Activated CD8-positive, alpha-beta T cell treated with anti-CD3 and anti-CD28 coated beads, Interleukin-2, amount 10 ng/mL, durations not matched to agents 7 days and 5 days (primary cell): ENCODE results near the gene WLS. TPM values are rescaled to one million over a fixed set of nuclear protein-coding genes. Genes with fewer than 3 reads are reported as not detected.

ENCODE experiments used
- ATAC-seq: fragments of 150-1000 bp; cut with Tn5 transposase; one replicate; pipeline ENCODE4 v1.10.0; 2021; ENCODE audit warnings: moderate library complexity
- CTCF ChIA-PET: fragments of 350-600 bp; sonication (Branson Sonifier 250); formaldehyde crosslinking; loops from one replicate; lab custom pipeline; 2021; ENCODE audit warnings: antibody characterized with exemption; lab: Charles Lee
- POLR2A ChIA-PET: fragments of 350-600 bp; sonication (Branson Sonifier 250); formaldehyde crosslinking; loops from one replicate; lab custom pipeline; 2021; ENCODE audit warnings: antibody characterized with exemption; lab: Charles Lee
- DNase-seq: peaks from one replicate; pipeline ENCODE4 v3.0.0-alpha.2; 2020
- H3K27ac Mint-ChIP-seq: one replicate; pipeline ENCODE4 v1.8.0; 2021; ENCODE audit warnings: mild to moderate bottlenecking, mixed read lengths
- H3K27me3 Mint-ChIP-seq: one replicate; pipeline ENCODE4 v1.8.0; 2021; ENCODE audit warnings: low read depth, mixed read lengths
- H3K36me3 Mint-ChIP-seq: one replicate; pipeline ENCODE4 v1.8.0; 2021; ENCODE audit warnings: low read depth, mixed read lengths
- H3K4me1 Mint-ChIP-seq: one replicate; pipeline ENCODE4 v1.8.0; 2021; ENCODE audit warnings: low read depth, mixed read lengths
- H3K4me3 Mint-ChIP-seq: one replicate; pipeline ENCODE4 v1.8.0; 2021; ENCODE audit warnings: mild to moderate bottlenecking, mixed read lengths
- H3K9me3 Mint-ChIP-seq: one replicate; pipeline ENCODE4 v1.8.0; 2022; ENCODE audit warnings: mixed read lengths; ENCODE audit not compliant: insufficient read depth
- total RNA-seq, 2 experiments: library from RNA; stranded (reverse); gene quantifications; one replicate each; pipeline ENCODE4 v1.2.3, GENCODE V29; 2021

Gene WLS
- total RNA-seq, 2 experiments from 2014 or later = not detected

DNA sequence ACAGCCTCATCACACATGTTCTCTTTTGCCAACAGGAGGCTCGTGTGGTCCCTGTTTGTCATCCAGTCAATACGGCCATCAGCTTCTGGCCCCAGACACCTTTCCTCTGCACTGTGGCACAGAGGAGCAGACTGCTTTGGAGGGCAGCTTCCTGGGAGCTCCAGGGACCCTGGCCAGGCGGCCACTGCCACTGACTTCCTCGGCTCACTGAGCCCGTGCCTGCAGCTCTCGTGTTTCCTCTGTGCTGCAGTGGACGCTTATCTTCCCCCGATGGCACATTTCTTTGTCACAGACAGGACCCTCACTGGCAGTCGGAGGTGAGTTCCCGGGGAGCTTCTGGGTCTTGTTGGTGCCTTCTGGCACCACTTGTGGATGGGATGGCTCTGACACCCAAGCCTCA lies 114.9 kb downstream of the WLS start:
- H3K36me3 Mint-ChIP-seq = no peaks in the 10 kb centered on the region
- ATAC-seq (no peak), DNase-seq (no peak)
- H3K9me3 Mint-ChIP-seq = no peaks in the 10 kb centered on the region
- H3K27ac Mint-ChIP-seq = no peak overlapping the region
- POLR2A ChIA-PET = no interaction called here
- CTCF ChIA-PET = interaction anchor here (0.9 to 2.8 kb wide), 11 partner anchors 10 to 351 kb away, joined by 3 to 18 read pairs (median 4); no protein-coding TSS in a partner anchor
- no peaks in the 10 kb centered on the region for H3K27me3 Mint-ChIP-seq
- H3K4me1 Mint-ChIP-seq = no peaks in the 10 kb centered on the region
- H3K4me3 Mint-ChIP-seq = no peak overlapping the region

- DNase-seq (peak; percentile 57), ATAC-seq (no peak)
- POLR2A ChIA-PET = no interaction called here
- Mint-ChIP-seq H3K27ac (no peak overlapping the region), H3K36me3 (no peaks in the 10 kb centered on the region), H3K4me1 (no peaks in the 10 kb centered on the region), H3K9me3 (no peaks in the 10 kb centered on the region), H3K4me3 (peak overlapping the region; percentile 52), H3K27me3 (peaks cover under 1% of the 10 kb centered on the region)
- CTCF ChIA-PET = interaction anchor here (0.6 to 2.8 kb wide), 14 partner anchors 9 to 350 kb away, joined by 3 to 18 read pairs (median 4); no protein-coding TSS in a partner anchor
Measured at GRCh38 chr1:68116643-68117235, 115.6 kb downstream of the WLS start.

GRCh38 chr1:68115308-68115707 lies 117.0 kb downstream of the WLS start:
- DNase-seq (no peak), ATAC-seq (no peak)
- H3K4me1 Mint-ChIP-seq = no peaks in the 10 kb centered on the region
- CTCF ChIA-PET = interaction anchor here (2.7 to 2.8 kb wide), 2 partner anchors 230 to 349 kb away, joined by 7 to 8 read pairs; no protein-coding TSS in a partner anchor
- H3K9me3 Mint-ChIP-seq = no peaks in the 10 kb centered on the region
- peaks cover 3% of the 10 kb centered on the region for H3K27me3 Mint-ChIP-seq
- POLR2A ChIA-PET = no interaction called here
- no peak overlapping the region for H3K4me3 Mint-ChIP-seq
- H3K27ac Mint-ChIP-seq = no peak overlapping the region
- H3K36me3 Mint-ChIP-seq = no peaks in the 10 kb centered on the region

- no peak overlapping the region for H3K4me3 Mint-ChIP-seq
- DNase-seq (no peak), ATAC-seq (no peak)
- no peaks in the 10 kb centered on the region for H3K36me3 Mint-ChIP-seq
- H3K4me1 Mint-ChIP-seq = no peaks in the 10 kb centered on the region
- peaks cover 3% of the 10 kb centered on the region for H3K27me3 Mint-ChIP-seq
- H3K9me3 Mint-ChIP-seq = no peaks in the 10 kb centered on the region
- H3K27ac Mint-ChIP-seq = no peak overlapping the region
- ChIA-PET POLR2A (no interaction called here), CTCF (no interaction called here)
Measured at GRCh38 chr1:68113966-68114365, 118.4 kb downstream of the WLS start.

- Mint-ChIP-seq H3K4me3 (no peak overlapping the region), H3K36me3 (no peaks in the 10 kb centered on the region), H3K27ac (no peak overlapping the region), H3K9me3 (no peaks in the 10 kb centered on the region), H3K27me3 (peaks cover 3% of the 10 kb centered on the region), H3K4me1 (no peaks in the 10 kb centered on the region)
- DNase-seq (no peak), ATAC-seq (no peak)
- ChIA-PET CTCF (no interaction called here), POLR2A (no interaction called here)
Measured at GRCh38 chr1:68112835-68113243, 119.5 kb downstream of the WLS start.

DNA sequence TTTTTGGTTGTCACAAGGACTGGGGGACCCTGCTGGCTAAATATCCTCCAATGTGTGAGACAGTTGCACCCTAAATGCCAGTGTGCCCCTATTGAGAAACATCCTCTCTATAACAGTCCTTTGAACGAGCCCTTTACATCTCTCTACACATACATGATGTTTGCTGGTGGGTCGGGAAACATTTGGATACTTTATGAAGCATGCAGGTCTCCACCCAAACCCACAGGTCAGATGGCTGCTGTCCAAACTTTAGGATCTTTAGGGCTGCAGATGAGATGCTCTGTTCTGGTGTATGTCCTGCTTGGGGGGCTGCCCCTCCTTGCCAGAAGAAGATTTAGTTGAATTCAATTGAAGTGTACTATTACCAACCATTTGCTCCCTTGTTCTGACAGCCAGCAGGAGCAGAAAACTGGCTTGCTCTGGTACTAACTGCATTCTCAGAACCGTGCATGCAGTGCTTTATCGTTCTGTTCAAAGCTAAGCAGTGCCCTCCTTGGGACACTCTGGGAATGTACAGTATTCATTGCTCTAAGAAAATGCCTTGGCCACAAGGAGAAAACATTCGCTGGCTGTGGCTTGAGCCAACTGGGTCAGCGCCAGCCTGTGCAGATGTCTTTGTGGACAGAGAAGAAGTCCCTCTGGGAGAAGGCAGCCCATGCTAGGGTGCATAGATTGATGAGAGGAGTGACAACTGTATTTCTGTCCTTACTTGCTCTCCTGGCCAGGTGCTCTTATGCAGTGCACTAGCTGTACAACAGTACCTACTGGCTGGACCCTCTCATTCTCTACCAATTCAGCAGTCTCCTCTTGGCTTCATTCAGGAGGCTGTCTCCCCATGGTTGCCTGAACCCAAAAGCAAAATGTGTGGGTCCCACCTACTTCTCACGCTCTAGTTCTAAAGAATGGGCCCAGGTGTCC lies 120.5 kb downstream of the WLS start:
- no peak for DNase-seq
- CTCF ChIA-PET = no interaction called here
- no peak overlapping the region for H3K4me3 Mint-ChIP-seq

DNA sequence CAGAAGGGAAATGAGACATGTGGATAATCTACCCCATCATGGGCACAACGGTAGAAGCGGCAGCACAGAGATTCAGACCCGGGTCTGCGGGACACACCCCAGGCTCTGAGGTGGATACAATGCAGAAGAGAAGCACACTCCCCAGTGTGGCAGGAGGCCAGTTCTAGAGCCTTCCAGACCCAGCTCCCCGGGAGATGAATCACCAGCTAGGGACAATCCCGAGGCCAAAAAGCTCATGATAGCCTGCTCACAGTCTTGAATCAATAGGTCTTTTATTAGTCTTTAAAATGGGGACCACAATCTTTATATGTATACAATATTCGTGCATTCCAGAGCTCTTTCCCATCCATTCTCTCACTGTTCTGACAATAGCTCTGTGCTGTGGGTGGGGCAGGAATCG lies 124.6 kb downstream of the WLS start:
- peaks cover 3% of the 10 kb centered on the region for H3K27me3 Mint-ChIP-seq
- DNase-seq (no peak), ATAC-seq (no peak)
- H3K9me3 Mint-ChIP-seq = no peaks in the 10 kb centered on the region
- ChIA-PET POLR2A (interaction anchor here (0.6 kb wide), 1 partner anchor 148 kb away, joined by 3 read pairs; no protein-coding TSS in a partner anchor), CTCF (interaction anchor here (1.5 to 2.9 kb wide), 4 partner anchors 9 to 13 kb away, joined by 5 to 18 read pairs (median 8); no protein-coding TSS in a partner anchor)
- no peaks in the 10 kb centered on the region for H3K4me1 Mint-ChIP-seq
- no peaks in the 10 kb centered on the region for H3K36me3 Mint-ChIP-seq
- no peak overlapping the region for H3K4me3 Mint-ChIP-seq
- H3K27ac Mint-ChIP-seq = no peak overlapping the region

More for the DNA sequence above, 120.5 kb downstream of the WLS start:
- no peaks in the 10 kb centered on the region for H3K9me3 Mint-ChIP-seq
- H3K27me3 Mint-ChIP-seq = peaks cover 3% of the 10 kb centered on the region
- POLR2A ChIA-PET = no interaction called here
- H3K36me3 Mint-ChIP-seq = no peaks in the 10 kb centered on the region
- no peaks in the 10 kb centered on the region for H3K4me1 Mint-ChIP-seq
- no peak for ATAC-seq
- H3K27ac Mint-ChIP-seq = no peak overlapping the region

DNA sequence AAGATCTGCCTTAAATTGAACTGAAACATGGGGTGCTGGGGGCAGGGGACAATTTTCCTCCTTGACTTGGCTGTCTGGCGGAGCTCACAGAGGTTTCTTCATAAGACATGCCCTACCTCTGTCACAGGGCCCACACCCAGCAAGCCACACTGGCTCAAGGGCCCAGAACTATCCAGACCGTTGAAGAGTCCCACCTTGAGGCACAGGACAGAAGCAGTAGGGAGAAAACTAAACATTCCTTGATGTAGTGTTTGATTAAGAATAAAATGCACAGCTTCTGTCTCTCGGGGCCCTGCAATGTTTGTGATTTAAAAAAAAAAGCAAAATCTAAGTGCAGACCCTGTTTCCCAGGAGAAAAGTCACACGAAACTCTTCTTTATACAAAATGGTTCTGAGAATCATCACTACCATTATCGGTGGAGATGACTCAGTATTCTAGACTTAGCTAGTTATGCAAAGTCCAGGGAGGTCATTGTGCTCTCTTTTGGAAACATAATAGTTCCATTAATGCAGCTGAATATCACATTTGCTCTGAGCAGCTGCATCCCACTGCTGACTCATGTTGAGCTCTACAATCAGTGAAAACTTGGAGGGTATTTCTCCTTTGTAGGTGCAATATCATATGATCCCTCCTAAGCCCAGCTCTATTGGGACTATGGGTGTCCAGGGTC lies 128.3 kb downstream of the WLS start:
- ChIA-PET POLR2A (no interaction called here), CTCF (interaction anchor here (0.7 kb wide), 1 partner anchor 219 kb away, joined by 4 read pairs; no protein-coding TSS in a partner anchor)
- DNase-seq (no peak), ATAC-seq (no peak)
- no peaks in the 10 kb centered on the region for H3K9me3 Mint-ChIP-seq
- H3K27me3 Mint-ChIP-seq = no peaks in the 10 kb centered on the region
- no peaks in the 10 kb centered on the region for H3K36me3 Mint-ChIP-seq
- no peaks in the 10 kb centered on the region for H3K4me1 Mint-ChIP-seq
- H3K27ac Mint-ChIP-seq = no peak overlapping the region
- H3K4me3 Mint-ChIP-seq = no peak overlapping the region

GRCh38 chr1:68103011-68103545 lies 129.2 kb downstream of the WLS start:
- Mint-ChIP-seq H3K9me3 (no peaks in the 10 kb centered on the region), H3K4me1 (no peaks in the 10 kb centered on the region), H3K4me3 (no peak overlapping the region), H3K36me3 (no peaks in the 10 kb centered on the region), H3K27me3 (no peaks in the 10 kb centered on the region), H3K27ac (no peak overlapping the region)
- CTCF ChIA-PET = no interaction called here
- POLR2A ChIA-PET = no interaction called here
- no peak for DNase-seq
- no peak for ATAC-seq

- Mint-ChIP-seq H3K9me3 (no peaks in the 10 kb centered on the region), H3K27me3 (no peaks in the 10 kb centered on the region), H3K27ac (no peak overlapping the region), H3K4me1 (no peaks in the 10 kb centered on the region), H3K4me3 (no peak overlapping the region), H3K36me3 (no peaks in the 10 kb centered on the region)
- ATAC-seq (no peak), DNase-seq (no peak)
- ChIA-PET CTCF (no interaction called here), POLR2A (no interaction called here)
Measured at GRCh38 chr1:68101829-68102228, 130.5 kb downstream of the WLS start.

DNA sequence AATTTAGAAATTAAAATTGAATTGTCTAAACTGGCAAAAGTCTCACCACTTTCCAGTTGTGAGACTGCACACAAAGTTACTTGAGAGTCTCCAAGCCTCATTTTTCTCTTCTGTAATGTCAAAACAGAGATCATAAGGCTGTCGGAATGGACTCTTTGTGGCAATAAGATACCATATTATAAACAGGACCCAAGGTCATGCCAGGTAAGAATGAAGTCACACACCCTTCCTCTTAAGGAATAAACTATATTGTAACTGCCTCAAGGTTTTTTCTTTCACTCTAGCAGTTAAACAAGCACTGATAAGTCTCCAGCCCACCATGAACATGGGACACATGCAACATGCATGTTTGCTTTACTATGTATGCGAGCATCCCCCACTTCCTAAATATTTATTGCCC lies 131.8 kb downstream of the WLS start:
- ATAC-seq = no peak
- CTCF ChIA-PET = no interaction called here

More for the DNA sequence above, 131.8 kb downstream of the WLS start:
- Mint-ChIP-seq H3K27me3 (no peaks in the 10 kb centered on the region), H3K4me1 (no peaks in the 10 kb centered on the region), H3K36me3 (no peaks in the 10 kb centered on the region), H3K4me3 (no peak overlapping the region), H3K9me3 (no peaks in the 10 kb centered on the region), H3K27ac (no peak overlapping the region)
- DNase-seq = no peak
- POLR2A ChIA-PET = no interaction called here
